Epithelial cell of esophagus (primary cell): ENCODE results near the gene PAFAH1B1.

Experiments used
- DNase-seq: peaks from one replicate; pipeline ENCODE4 v3.0.0; 2010; ENCODE audit warnings: low read depth
- H3K4me3 ChIP-seq: 2 replicates; pipeline ENCODE4 v1.5.1; 2011; ENCODE audit warnings: mild to moderate bottlenecking, low read length, control low read depth
- CTCF ChIP-seq: IDR thresholded peaks from 2 replicates; pipeline ENCODE4 v1.5.1; 2011; ENCODE audit warnings: low read depth, mild to moderate bottlenecking, low read length, control low read depth, inconsistent platforms; ENCODE audit not compliant: insufficient read depth; ENCODE audit errors: missing control alignments

Gene PAFAH1B1

GRCh38 chr17:2709183-2709661, 115.8 kb downstream of the PAFAH1B1 start:
- no peak for TF ChIP-seq CTCF
- H3K4me3 ChIP-seq, result peak overlapping the region; percentile 90
- DNase-seq, result peak; percentile 80

GRCh38 chr17:2710071-2710802, 116.8 kb downstream of the PAFAH1B1 start:
- no peak for TF ChIP-seq CTCF
- peak overlapping the region; percentile 90 for H3K4me3 ChIP-seq
- DNase-seq, result no peak

DNA sequence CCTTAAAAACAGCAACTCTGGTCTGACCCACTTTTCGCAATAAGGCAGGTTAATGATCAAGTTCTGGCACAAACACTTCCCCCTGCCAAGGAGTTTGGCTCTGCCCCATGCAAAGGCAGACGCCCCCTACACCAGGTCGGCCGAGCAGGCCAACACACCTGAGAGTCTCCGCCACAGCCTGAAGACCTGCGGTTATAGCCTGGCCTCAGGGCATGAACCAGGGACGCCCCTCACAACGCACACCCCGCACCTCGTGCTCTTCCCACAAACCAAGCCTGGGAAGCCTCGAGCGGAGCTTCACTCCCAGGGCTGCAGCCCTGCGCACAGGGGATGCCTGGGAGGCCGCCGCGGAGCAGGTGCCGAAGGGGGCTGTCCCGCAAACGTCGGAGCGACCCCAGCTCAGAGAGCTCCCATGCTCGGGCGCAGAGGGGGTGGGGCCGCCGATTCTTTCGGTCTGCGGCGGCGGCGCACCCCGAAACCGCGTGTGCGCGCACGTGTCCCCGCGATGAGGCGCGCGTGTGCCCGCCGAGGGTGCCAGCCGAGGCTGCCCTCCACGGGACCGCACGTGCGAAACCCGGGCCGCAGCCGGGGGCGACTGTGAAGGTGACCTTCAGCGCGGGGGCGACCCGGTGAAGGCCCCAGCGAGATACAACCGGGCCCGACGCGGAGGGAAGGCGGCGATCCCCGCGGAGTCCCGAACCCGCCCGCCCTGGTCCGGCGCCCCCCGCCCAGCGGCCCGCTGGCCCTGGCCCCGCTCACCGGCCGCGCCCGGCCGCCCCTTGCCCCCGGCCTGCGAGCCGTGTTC, 117.6 kb downstream of the PAFAH1B1 start:
- DNase-seq, result no peak
- TF ChIP-seq CTCF, result no peak

DNA sequence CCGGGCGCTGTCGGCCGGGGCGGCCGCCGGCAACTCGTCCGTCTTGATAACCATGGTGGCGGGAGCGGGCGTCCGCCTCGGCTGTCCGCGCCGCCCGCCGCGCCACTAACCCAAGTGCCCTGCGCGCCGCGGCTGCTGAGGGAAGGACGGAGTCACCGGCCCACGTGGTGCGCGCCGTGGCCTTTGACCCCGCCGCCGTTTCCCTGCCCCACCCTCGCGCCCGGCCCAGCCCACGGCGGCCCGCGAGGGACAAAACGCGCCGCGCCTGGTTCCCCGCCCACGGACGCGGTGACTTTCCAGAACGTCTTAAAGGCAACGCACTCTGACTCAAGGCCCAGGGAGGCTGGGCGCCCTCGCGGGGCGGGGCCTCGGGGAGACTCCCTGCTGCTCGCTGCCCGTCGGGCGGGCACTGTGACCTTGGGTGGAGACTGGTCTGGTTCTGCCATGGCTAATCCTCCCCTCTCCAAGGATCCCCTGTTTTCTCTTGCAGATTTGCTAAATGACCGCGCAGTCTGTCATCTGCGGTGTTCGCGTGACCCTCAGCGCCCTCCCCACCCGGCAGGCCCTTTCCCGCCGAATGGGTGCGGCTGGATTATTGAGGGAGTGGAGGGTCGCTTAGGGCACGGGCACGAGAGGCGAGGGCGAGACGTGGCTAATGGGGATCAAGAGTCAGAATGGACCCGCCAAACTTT, 118.3 kb downstream of the PAFAH1B1 start, which contains the start of gene CLUH:
TSS of gene CLUH (minus strand) at position 157 of the 692 bp plus-strand sequence. CDS start at position 54, 103 bp downstream.
- no peak for TF ChIP-seq CTCF
- DNase-seq, result peak; percentile 99
- peak within 1 kb of the TSS; percentile 90 for H3K4me3 ChIP-seq

More for the DNA sequence above, 117.6 kb downstream of the PAFAH1B1 start:
- H3K4me3 ChIP-seq, result peak overlapping the region; percentile 90

- no peak for TF ChIP-seq CTCF
- no peak for DNase-seq
- H3K4me3 ChIP-seq, result peak overlapping the region; percentile 90
Observed at GRCh38 chr17:2712300-2713043, 119.0 kb downstream of the PAFAH1B1 start.

DNA sequence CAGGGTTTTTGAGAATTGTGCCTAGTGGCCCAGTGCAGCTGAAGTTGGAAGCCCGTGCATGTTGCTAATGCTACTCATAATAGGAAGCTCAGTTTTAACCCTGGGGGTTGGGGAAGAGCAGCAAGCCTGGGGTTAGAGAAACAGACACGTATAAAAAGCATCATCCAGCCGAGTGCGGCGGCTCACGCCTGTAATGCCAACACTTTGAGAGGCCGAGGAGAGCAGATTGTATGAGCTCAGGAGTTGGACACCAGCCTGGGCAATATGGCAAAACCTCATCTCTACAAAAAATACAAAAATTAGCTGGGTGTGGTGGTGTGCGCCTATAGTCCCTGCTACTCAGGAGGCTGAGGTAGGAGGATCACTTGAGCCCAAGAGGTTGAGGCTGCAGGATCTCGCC, 120.4 kb downstream of the PAFAH1B1 start:
- no peak for TF ChIP-seq CTCF
- no peak overlapping the region for H3K4me3 ChIP-seq
- DNase-seq, result no peak
